22Rv1 (cell line): ENCODE data around the gene COX18.

Source experiments
- ZFX ChIP-seq: fragments of 450-650 bp; IDR thresholded peaks from 2 replicates; pipeline ENCODE4 v1.6.1; 2017; ENCODE audit warnings: antibody characterized with exemption, borderline replicate concordance
- TF ChIP-seq, protein P1 (sequence below): fragments of 450-650 bp; IDR thresholded peaks from 2 replicates; pipeline ENCODE4 v1.5.1; 2017; ENCODE audit warnings: mild to moderate bottlenecking

DNA sequence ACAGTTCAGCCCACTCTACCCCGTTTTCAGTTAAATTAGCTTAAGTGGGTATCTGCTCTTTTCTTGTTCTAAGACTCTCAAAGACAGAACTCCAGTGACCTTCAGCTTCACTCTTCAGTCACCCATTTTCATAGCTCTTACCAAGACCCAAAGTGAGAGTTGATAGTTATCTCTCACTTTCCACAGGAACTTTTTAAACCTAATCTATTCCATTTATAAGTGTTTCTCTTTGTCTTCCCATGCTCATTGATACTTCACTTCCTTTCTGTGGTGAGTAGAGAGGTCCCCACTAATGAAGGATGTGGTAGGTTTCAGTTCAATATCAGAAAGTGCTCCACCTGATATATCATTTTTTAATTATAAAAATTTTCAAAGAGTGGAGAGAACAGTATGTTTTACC, 33.4 kb downstream of the COX18 start:
- TF ChIP-seq, protein P1, sequence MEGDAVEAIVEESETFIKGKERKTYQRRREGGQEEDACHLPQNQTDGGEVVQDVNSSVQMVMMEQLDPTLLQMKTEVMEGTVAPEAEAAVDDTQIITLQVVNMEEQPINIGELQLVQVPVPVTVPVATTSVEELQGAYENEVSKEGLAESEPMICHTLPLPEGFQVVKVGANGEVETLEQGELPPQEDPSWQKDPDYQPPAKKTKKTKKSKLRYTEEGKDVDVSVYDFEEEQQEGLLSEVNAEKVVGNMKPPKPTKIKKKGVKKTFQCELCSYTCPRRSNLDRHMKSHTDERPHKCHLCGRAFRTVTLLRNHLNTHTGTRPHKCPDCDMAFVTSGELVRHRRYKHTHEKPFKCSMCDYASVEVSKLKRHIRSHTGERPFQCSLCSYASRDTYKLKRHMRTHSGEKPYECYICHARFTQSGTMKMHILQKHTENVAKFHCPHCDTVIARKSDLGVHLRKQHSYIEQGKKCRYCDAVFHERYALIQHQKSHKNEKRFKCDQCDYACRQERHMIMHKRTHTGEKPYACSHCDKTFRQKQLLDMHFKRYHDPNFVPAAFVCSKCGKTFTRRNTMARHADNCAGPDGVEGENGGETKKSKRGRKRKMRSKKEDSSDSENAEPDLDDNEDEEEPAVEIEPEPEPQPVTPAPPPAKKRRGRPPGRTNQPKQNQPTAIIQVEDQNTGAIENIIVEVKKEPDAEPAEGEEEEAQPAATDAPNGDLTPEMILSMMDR, result no peak
- no peak for TF ChIP-seq ZFX
